Esophagus muscularis mucosa (tissue), 4 donors: ENCODE data around the gene WDFY3. TPM values are rescaled to one million over a fixed set of nuclear protein-coding genes. Genes with fewer than 3 reads are reported as not detected.

Experiments
- DNase-seq: peaks from one replicate; pipeline ENCODE4 v3.0.0-alpha.2; 2017; ENCODE audit errors: extremely low spot score
- H3K27ac ChIP-seq, 4 donors: fragments of 200-600 bp; sonication (generic); replicated peaks in 1 of 4; 1 replicate in 3 of 4; 2 replicates in 1 of 4; pipeline ENCODE4 v1.5.1; 2016 to 2019; ENCODE audit warnings: mild to moderate bottlenecking in 1 of 4
- H3K27me3 ChIP-seq, 4 donors: fragments of 200-600 bp; sonication (generic); one replicate each; pipeline versions ENCODE4 v1.5.1 to v1.6.0; 2016 to 2019
- H3K36me3 ChIP-seq, 4 donors: fragments of 200-600 bp; sonication (generic); one replicate each; pipeline ENCODE4 v1.5.1; 2016 to 2019
- H3K4me1 ChIP-seq, 4 donors: fragments of 200-600 bp; sonication (generic); one replicate each; pipeline ENCODE4 v1.5.1; 2016 to 2019
- H3K4me3 ChIP-seq, 4 donors: fragments of 200-600 bp; sonication (generic); 1 replicate in 2 of 4; 2 replicates in 2 of 4; pipeline ENCODE4 v1.5.1; 2016 to 2019; ENCODE audit warnings: mild to moderate bottlenecking in 4 of 4, moderate library complexity in 1 of 4
- H3K9me3 ChIP-seq, 4 donors: fragments of 200-600 bp; sonication (generic); 1 replicate in 3 of 4; 2 replicates in 1 of 4; pipeline ENCODE4 v1.5.1; 2016 to 2019
- EP300 ChIP-seq: sonication (generic); formaldehyde crosslinking; IDR thresholded peaks from one replicate; pipeline ENCODE4 v1.6.1; 2017; ENCODE audit warnings: antibody characterized with exemption
- POLR2A ChIP-seq: fragments of 450-650 bp; IDR thresholded peaks from one replicate; pipeline ENCODE4 v1.6.1; 2017; ENCODE audit warnings: antibody characterized with exemption, moderate library complexity, mild to moderate bottlenecking, low read depth
- POLR2AphosphoS5 ChIP-seq, 2 donors: sonication (generic); formaldehyde crosslinking; IDR thresholded peaks; one replicate each; pipeline ENCODE4 v1.6.1; 2017; ENCODE audit warnings: antibody characterized with exemption in 2 of 2
- WGBS: methylation state at CpG from one replicate; pipeline ENCODE4 v1.1.5; 2018; 5-methylcytosine and 5-hydroxymethylcytosine counted together
- intact Hi-C: fragments of 100-400 bp; cut with DNase I; formaldehyde crosslinking; loops from one replicate; pipeline ENCODE4 v1.15.1; 2023
- total RNA-seq, 4 donors: library from RNA; depleted of rRNA; stranded (reverse); fragments of >200 nt; gene quantifications; one replicate each; pipeline versions ENCODE4 v1.1.0 to v1.2.1, GENCODE V29; 2016
- TF ChIP-seq, protein P1 (sequence below), 3 experiments: fragments of 200-600 bp in 2 of 3; fragments of 450-650 bp in 1 of 3; sonication (generic) in 2 of 3; IDR thresholded peaks; one replicate each; pipeline ENCODE4 v1.5.1; 2017 to 2019; ENCODE audit warnings: antibody characterized with exemption in 3 of 3, mild to moderate bottlenecking in 2 of 3, moderate library complexity in 1 of 3

Gene WDFY3
- total RNA-seq, 4 donors from 2014 or later, result 73.1 to 103 (median 100.0) TPM

DNA sequence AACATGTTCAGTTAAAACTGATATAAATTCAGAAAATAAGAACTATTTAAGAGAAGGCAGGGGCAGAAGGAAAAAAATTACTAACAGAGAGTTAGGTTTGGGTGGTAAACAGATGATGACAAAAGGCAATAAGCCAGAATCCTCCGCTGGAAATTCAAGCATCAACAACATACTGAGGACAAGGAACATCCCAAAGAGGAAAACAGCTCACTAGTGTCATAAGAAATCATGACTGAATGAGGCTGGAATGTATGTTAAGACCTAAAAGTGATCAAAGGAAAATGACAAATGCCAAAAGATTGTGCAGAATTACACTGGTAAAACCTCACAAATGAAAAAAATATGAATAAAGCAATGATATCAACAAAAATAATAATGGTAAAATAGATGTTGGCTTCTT, 88.4 kb downstream of the WDFY3 start:
- Histone ChIP-seq H3K36me3 (peaks cover 0 to 3% (median 0%) of the 10 kb centered on the region in 4 donors), H3K4me3 (no peak overlapping the region), H3K27me3 (no peaks in the 10 kb centered on the region), H3K27ac (no peak overlapping the region), H3K9me3 (no peaks in the 10 kb centered on the region), H3K4me1 (peaks cover 0 to 6% (median 0%) of the 10 kb centered on the region in 4 donors)
- TF ChIP-seq EP300, result no peak
- no peak for TF ChIP-seq POLR2A
- TF ChIP-seq POLR2AphosphoS5 (IDR thresholded peaks at IDR 0.05), result no peak
- TF ChIP-seq, protein P1, sequence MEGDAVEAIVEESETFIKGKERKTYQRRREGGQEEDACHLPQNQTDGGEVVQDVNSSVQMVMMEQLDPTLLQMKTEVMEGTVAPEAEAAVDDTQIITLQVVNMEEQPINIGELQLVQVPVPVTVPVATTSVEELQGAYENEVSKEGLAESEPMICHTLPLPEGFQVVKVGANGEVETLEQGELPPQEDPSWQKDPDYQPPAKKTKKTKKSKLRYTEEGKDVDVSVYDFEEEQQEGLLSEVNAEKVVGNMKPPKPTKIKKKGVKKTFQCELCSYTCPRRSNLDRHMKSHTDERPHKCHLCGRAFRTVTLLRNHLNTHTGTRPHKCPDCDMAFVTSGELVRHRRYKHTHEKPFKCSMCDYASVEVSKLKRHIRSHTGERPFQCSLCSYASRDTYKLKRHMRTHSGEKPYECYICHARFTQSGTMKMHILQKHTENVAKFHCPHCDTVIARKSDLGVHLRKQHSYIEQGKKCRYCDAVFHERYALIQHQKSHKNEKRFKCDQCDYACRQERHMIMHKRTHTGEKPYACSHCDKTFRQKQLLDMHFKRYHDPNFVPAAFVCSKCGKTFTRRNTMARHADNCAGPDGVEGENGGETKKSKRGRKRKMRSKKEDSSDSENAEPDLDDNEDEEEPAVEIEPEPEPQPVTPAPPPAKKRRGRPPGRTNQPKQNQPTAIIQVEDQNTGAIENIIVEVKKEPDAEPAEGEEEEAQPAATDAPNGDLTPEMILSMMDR (IDR thresholded peaks at IDR 0.05), result no peak
- intact Hi-C loops, result no loop called here
- 59% methylated on average over 1 of the region's 1 CpG for WGBS
- no peak for DNase-seq

DNA sequence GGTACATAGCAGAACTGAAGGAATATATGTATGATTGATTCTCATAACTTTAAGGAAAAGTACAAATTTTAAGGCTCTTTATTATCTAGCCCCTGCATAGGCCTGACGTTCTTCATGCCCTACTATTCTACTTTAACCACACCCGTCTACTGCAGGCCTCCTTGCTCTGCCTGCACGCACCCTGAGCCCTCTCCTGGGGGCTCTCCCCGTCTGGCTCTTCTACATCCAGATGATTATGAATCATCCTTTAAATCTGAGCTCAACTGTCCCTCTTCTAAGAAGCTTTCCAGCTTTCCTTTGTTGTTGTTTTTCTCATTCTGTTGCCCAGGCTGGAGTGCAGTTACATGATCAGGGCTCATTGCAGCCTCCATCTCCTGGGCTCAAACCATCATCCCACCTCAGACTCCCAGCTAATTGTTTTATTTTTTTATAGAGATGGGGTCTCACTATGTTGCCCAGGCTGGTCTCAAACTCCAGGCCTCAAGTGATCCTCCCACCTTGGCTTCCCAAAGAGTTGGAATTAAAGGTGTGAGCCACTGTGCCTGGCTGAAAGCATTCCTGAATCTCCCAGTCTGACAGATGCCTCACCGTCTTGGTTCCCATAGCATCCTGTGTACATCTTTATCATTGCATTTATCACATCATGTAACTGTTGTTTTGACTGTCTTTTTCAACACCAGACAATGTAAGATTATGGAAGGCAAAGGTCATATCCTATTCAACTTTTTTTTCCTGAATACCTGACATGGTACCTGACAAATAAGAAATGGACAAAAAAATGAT, 89.2 kb downstream of the WDFY3 start:
- TF ChIP-seq POLR2AphosphoS5 (IDR thresholded peaks at IDR 0.05) (no peak), POLR2A (no peak), EP300 (no peak)
- TF ChIP-seq, protein P1 (IDR thresholded peaks at IDR 0.05), result no peak
- Histone ChIP-seq H3K36me3 (peaks cover 0 to 3% (median 0%) of the 10 kb centered on the region in 4 donors), H3K27ac (no peak overlapping the region), H3K27me3 (no peaks in the 10 kb centered on the region), H3K4me3 (no peak overlapping the region), H3K4me1 (peaks cover 0 to 6% (median 0%) of the 10 kb centered on the region in 4 donors), H3K9me3 (no peaks in the 10 kb centered on the region)
- WGBS, result 82% methylated on average over 5 of the region's 5 CpGs
- intact Hi-C loops, result no loop called here
- DNase-seq, result no peak

DNA sequence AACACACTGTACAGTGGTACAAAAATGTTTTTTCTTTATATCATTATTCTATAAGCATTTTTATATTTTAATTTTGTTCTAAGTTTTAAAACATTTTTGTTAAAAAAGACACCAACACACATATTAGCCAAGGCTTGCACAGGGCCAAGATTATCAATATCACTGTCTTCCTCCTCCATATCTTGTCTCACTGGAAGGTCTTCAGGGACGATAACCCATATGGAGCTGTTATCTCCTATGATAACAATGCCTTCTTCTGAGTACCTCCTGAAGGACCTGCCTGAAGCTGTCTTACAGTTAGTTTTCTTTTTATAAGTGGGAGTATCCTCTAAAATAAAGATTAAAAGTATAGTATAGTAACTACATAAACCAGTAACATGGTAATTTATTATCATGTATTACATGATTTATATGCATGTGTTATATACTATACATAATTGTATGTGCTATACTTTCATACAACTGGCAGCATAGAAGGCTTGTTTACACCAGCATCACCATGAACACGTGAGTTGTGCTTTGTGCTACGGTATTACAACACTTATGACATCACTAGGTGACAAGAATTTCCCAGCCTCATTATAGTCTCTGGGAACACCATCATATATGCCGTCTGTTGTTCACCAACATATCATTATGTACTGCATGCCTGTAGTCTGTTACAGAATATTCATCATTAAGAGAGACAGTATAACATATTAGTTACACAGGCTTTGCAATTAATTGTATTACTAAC, 90.7 kb downstream of the WDFY3 start:
- H3K36me3 ChIP-seq, result no peaks in the 10 kb centered on the region
- DNase-seq, result no peak
- no peak overlapping the region for H3K4me3 ChIP-seq
- no peaks in the 10 kb centered on the region for H3K9me3 ChIP-seq
- H3K4me1 ChIP-seq, result peaks cover 0 to 6% (median 0%) of the 10 kb centered on the region in 4 donors
- intact Hi-C loops, result no loop called here
- WGBS, result 93% methylated on average over 4 of the region's 4 CpGs
- no peak overlapping the region for H3K27ac ChIP-seq
- no peaks in the 10 kb centered on the region for H3K27me3 ChIP-seq
- TF ChIP-seq, protein P1 (IDR thresholded peaks at IDR 0.05), result no peak
- TF ChIP-seq POLR2AphosphoS5 (IDR thresholded peaks at IDR 0.05), result no peak
- no peak for TF ChIP-seq POLR2A

- Histone ChIP-seq H3K4me3 (no peak overlapping the region), H3K27ac (no peak overlapping the region), H3K9me3 (no peaks in the 10 kb centered on the region), H3K27me3 (no peaks in the 10 kb centered on the region), H3K36me3 (no peaks in the 10 kb centered on the region), H3K4me1 (peaks cover 0 to 6% (median 0%) of the 10 kb centered on the region in 4 donors)
- intact Hi-C loops, result no loop called here
- WGBS, result 100% methylated on average over 1 of the region's 3 CpGs
- no peak for DNase-seq
- TF ChIP-seq, protein P1 (IDR thresholded peaks at IDR 0.05), result no peak
- no peak for TF ChIP-seq POLR2AphosphoS5 (IDR thresholded peaks at IDR 0.05)
- no peak for TF ChIP-seq POLR2A
- no peak for TF ChIP-seq EP300
These were observed 91.9 kb downstream of the WDFY3 start for GRCh38 chr4:84874619-84875018.
